ENCODE data around the gene KCP. TPM values are rescaled to one million over a fixed set of nuclear protein-coding genes. Genes with fewer than 3 reads are reported as not detected.

KCP gene
- total RNA-seq, 4 donors from 2014 or later: 0.46 to 3.3 (median 1.2) TPM

DNA sequence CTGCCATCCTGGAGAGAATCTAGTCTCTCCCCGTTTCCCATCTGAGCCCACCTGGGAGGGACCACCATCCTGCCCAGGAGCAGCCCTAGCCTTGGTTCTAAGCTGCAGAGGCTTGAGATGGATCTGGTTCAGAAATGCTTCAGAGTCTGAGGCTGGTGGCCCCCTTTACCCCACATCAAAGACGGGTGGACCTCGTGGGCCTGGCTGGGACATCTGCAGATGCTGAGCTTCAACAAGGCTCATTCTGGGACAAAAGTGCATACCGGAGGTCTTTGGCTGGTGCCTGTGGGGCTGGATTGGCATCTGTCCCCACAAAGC is 22.3 kb upstream of the KCP start:
- DNase-seq (ENCODE audit: low spot score): no peak
- no peak for ATAC-seq (ENCODE audit: low FRiP score)
- TF ChIP-seq, protein P1, sequence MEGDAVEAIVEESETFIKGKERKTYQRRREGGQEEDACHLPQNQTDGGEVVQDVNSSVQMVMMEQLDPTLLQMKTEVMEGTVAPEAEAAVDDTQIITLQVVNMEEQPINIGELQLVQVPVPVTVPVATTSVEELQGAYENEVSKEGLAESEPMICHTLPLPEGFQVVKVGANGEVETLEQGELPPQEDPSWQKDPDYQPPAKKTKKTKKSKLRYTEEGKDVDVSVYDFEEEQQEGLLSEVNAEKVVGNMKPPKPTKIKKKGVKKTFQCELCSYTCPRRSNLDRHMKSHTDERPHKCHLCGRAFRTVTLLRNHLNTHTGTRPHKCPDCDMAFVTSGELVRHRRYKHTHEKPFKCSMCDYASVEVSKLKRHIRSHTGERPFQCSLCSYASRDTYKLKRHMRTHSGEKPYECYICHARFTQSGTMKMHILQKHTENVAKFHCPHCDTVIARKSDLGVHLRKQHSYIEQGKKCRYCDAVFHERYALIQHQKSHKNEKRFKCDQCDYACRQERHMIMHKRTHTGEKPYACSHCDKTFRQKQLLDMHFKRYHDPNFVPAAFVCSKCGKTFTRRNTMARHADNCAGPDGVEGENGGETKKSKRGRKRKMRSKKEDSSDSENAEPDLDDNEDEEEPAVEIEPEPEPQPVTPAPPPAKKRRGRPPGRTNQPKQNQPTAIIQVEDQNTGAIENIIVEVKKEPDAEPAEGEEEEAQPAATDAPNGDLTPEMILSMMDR (IDR thresholded peaks at IDR 0.05): no peak

DNA sequence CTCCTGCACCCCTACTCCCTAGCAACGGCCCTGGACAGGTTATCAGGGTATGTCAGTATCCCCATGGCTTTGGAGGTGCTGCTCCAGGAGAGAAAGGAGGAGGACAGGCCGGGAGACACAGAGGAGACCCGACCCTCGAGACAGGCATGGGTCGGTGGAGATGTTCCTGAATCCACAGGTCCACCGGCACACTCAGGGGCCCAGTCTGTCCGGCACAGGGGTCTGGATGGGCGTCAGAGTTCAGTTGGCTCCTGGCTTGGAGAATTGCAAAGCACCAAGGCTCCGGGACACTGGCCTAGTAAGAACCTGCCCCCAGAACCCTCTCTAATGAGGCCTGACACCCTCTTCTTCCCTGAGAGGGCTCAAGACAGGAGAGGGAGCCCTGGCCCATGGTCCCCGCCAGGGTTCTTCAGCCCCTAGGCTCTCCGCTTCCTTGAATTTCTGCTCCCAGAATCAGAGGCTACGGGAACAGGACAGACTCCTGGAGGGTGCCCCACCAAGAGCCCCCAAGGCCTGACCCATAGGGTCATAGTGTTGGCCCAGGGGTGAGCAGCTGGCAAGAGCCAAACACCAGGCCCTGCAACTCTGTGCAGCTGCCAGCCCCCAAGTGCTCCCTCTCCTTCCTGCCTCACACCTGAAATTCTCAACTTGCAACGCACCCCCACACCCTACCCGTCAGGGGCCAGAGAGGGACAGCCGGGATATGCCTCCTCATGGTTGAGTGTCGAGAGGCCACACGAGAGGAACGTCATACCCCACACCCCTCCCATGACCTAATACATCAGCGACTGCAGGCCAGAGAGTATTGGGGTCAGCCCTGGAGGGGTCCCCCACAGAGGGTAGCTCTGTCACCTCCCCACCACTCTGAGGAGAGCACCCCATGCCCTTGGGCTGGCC is 21.7 kb upstream of the KCP start:
- TF ChIP-seq, protein P1 (IDR thresholded peaks at IDR 0.05): no peak
- DNase-seq (ENCODE audit: low spot score) (no peak), ATAC-seq (ENCODE audit: low FRiP score) (no peak)

DNA sequence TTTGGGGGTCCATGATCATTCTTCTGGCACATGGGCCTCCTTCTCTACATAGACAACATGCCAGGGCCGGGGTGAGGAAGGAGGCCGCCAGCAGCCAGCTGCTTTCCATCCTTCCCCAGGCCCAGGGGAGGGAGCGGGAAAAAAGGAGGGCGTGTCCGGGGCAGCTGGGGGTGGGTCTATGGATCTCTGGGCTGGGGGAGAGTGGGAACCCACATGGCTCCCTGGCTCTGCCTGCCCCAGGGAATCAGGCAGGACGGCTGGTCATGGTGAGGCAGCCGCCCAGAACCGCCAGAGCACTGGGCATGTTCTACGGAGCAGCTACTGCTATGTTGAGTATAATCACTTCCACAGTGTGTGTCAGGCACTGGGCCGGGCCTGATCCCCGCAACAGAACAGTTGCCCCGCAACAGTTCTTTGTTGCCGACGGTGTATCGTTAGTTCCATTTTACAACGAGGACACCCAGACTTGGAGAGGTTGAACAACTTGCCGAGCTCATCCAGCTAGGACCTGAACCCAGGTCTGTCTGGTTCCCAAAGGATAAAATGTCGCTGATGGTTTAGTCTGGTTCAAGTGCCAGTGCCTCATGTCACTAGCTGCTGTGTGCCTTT is 20.8 kb upstream of the KCP start:
- TF ChIP-seq, protein P1 (IDR thresholded peaks at IDR 0.05): no peak
- ATAC-seq (ENCODE audit: low FRiP score): no peak
- DNase-seq (ENCODE audit: low spot score): no peak

GRCh38 chr7:128928882-128929788 is 18.6 kb upstream of the KCP start:
- TF ChIP-seq, protein P1 (IDR thresholded peaks at IDR 0.05): no peak
- ATAC-seq (ENCODE audit: low FRiP score): no peak
- no peak for DNase-seq (ENCODE audit: low spot score)

GRCh38 chr7:128928159-128928813 is 17.8 kb upstream of the KCP start:
- ATAC-seq (ENCODE audit: low FRiP score): no peak
- TF ChIP-seq, protein P1 (IDR thresholded peaks at IDR 0.05): no peak
- no peak for DNase-seq (ENCODE audit: low spot score)

- TF ChIP-seq, protein P1 (IDR thresholded peaks at IDR 0.05): no peak
- no peak for DNase-seq (ENCODE audit: low spot score)
- ATAC-seq (ENCODE audit: low FRiP score): no peak
Measured at GRCh38 chr7:128924707-128925588, 14.4 kb upstream of the KCP start.

Data from omental fat pad (tissue), 4 donors.